SW480 (cell line): ENCODE data around the gene LGALS7.

Source experiments
- DNase-seq: peaks from one replicate; pipeline ENCODE4 v3.0.0-alpha.2; 2016; ENCODE audit warnings: low spot score

Gene LGALS7

GRCh38 chr19:38726761-38727301 is 46.5 kb downstream of the LGALS7 start:
- no peak for DNase-seq

- DNase-seq, result no peak
Observed at GRCh38 chr19:38726284-38726673, 47.0 kb downstream of the LGALS7 start.

- no peak for DNase-seq
Observed at GRCh38 chr19:38725469-38726283, 47.6 kb downstream of the LGALS7 start.

GRCh38 chr19:38723990-38724854 is 49.1 kb downstream of the LGALS7 start:
- no peak for DNase-seq

- DNase-seq, result no peak
Observed at GRCh38 chr19:38723606-38723965, 49.7 kb downstream of the LGALS7 start.

- no peak for DNase-seq
Observed at GRCh38 chr19:38722947-38723605, 50.2 kb downstream of the LGALS7 start.

- no peak for DNase-seq
Observed at GRCh38 chr19:38721979-38722773, 51.1 kb downstream of the LGALS7 start.

- DNase-seq, result no peak
Observed at GRCh38 chr19:38721496-38721895, 51.8 kb downstream of the LGALS7 start.
